Testis (tissue), 5 donors: ENCODE results near the gene SH3TC1. TPM values are rescaled to one million over a fixed set of nuclear protein-coding genes. Genes with fewer than 3 reads are reported as not detected.

Experiments used
- DNase-seq: peaks from one replicate; pipeline ENCODE4 v3.0.0-alpha.2; 2019
- H3K27ac ChIP-seq, 2 donors: fragments of 200-600 bp; sonication (generic); one replicate each; pipeline ENCODE4 v1.5.1; 2019
- H3K27me3 ChIP-seq: fragments of 200-600 bp; sonication (generic); one replicate; pipeline ENCODE4 v1.5.1; 2019
- H3K36me3 ChIP-seq: fragments of 200-600 bp; sonication (generic); one replicate; pipeline ENCODE4 v1.5.1; 2017; ENCODE audit warnings: low read depth; ENCODE audit errors: missing control alignments
- H3K4me1 ChIP-seq: fragments of 200-600 bp; sonication (generic); one replicate; pipeline ENCODE4 v1.5.1; 2019
- H3K4me3 ChIP-seq, 2 donors: fragments of 200-600 bp; sonication (generic); one replicate each; pipeline ENCODE4 v1.5.1; 2017 to 2019
- H3K9me3 ChIP-seq: fragments of 200-600 bp; sonication (generic); one replicate; pipeline ENCODE4 v1.5.1; 2017
- POLR2A ChIP-seq: fragments of 450-650 bp; IDR thresholded peaks from one replicate; pipeline ENCODE4 v1.6.1; 2017; ENCODE audit warnings: antibody characterized with exemption, mild to moderate bottlenecking, moderate library complexity
- whole genome bisulfite sequencing, 2 donors: methylation state at CpG; one replicate each; pipeline ENCODE4 v1.1.5; 2018; 5-methylcytosine and 5-hydroxymethylcytosine counted together
- intact Hi-C: fragments of 100-400 bp; cut with DNase I; formaldehyde crosslinking; loops from one replicate; pipeline ENCODE4 v1.15.1; 2023; ENCODE audit warnings: low total_unique reads
- long read RNA-seq, 2 donors: transcript quantifications; one replicate each; lab custom pipeline, GENCODE V29; 2026
- polyA plus RNA-seq: library from polyadenylated mRNA; stranded (reverse); fragments of 350-450 nt; fragmentation: Illumina TruSeq; extraction: RNeasy Lipid Tissue Mini Kit (QIAGEN cat#74804); gene quantifications from one replicate; pipeline ENCODE4 v1.2.3, GENCODE V29; 2014; ENCODE audit warnings: low read depth, low replicate concordance; ENCODE audit not compliant: insufficient read depth
- total RNA-seq, 2 donors: library from RNA; depleted of rRNA; stranded (reverse); fragments of >200 nt; gene quantifications; one replicate each; pipeline ENCODE4 v1.2.3, GENCODE V29; 2016
- TF ChIP-seq, protein P1 (sequence below), 3 experiments: fragments of 450-650 bp in 2 of 3; fragments of 200-600 bp in 1 of 3; sonication (generic) in 1 of 3; IDR thresholded peaks; one replicate each; pipeline ENCODE4 v1.5.1; 2016 to 2019; ENCODE audit warnings: antibody characterized with exemption in 3 of 3, mild to moderate bottlenecking in 2 of 3, moderate library complexity in 1 of 3

SH3TC1 gene
- 10 to 100 TPM in 1 of 2 donors, 1 to 10 TPM in 1; 4.0 to 12.6 TPM for total RNA-seq
- polyA plus RNA-seq, result 3.2 TPM
- long read RNA-seq, donor 1, full-length matches to known transcripts, result 2 of 2 reads
- long read RNA-seq, donor 1, partial matches to known transcripts, result 0 of 2 reads
- long read RNA-seq, donor 1, other reads (novel, unspliced or antisense), result 0 of 2 reads
- long read RNA-seq, donor 2, result 0 reads

- Histone ChIP-seq H3K36me3 (no peaks in the 10 kb centered on the region), H3K4me1 (peaks cover 23% of the 10 kb centered on the region), H3K4me3 (peak within 1 kb of the TSS; percentile 0 to 10), H3K27me3 (no peaks in the 10 kb centered on the region), H3K9me3 (no peaks in the 10 kb centered on the region), H3K27ac (peak within 1 kb of the TSS; percentile 73)
- DNase-seq, result peak; percentile 83
- TF ChIP-seq, protein P1, sequence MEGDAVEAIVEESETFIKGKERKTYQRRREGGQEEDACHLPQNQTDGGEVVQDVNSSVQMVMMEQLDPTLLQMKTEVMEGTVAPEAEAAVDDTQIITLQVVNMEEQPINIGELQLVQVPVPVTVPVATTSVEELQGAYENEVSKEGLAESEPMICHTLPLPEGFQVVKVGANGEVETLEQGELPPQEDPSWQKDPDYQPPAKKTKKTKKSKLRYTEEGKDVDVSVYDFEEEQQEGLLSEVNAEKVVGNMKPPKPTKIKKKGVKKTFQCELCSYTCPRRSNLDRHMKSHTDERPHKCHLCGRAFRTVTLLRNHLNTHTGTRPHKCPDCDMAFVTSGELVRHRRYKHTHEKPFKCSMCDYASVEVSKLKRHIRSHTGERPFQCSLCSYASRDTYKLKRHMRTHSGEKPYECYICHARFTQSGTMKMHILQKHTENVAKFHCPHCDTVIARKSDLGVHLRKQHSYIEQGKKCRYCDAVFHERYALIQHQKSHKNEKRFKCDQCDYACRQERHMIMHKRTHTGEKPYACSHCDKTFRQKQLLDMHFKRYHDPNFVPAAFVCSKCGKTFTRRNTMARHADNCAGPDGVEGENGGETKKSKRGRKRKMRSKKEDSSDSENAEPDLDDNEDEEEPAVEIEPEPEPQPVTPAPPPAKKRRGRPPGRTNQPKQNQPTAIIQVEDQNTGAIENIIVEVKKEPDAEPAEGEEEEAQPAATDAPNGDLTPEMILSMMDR (IDR thresholded peaks at IDR 0.05), result no peak
- TF ChIP-seq POLR2A, result no peak
- WGBS, 2 donors, result 39 to 49% methylated on average over 4 to 32 of the region's 32 CpGs
- intact Hi-C loops, result no loop called here
Observed at GRCh38 chr4:8198906-8199593, at the start of gene SH3TC1. Gene SH3TC1, plus strand, starts transcription at chr4:8199290. Its CDS starts 5,905 bp downstream, at chr4:8205195.

DNA sequence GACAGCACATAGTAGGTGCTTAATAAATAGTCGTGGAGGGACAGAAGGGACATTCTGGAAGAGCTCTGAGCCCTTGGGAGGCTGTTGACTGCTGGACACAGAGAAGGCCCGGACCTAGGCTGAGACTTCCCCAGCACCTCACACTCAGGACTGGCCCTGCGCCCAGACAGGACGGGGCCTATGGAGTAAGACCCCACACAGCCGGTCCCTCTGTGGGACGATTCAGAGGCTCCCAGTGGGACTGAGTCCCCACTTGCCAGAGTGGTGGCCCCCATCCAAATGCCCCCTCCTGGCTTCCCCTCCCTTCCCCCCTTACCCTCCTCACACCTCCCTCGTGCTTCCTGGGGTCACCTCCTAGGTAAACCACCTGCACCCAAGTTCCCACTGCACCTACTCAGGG is 49.4 kb upstream of the SH3TC1 start:
- Histone ChIP-seq H3K27ac (no peak overlapping the region), H3K9me3 (no peaks in the 10 kb centered on the region), H3K4me1 (peaks cover 18% of the 10 kb centered on the region), H3K27me3 (no peaks in the 10 kb centered on the region), H3K4me3 (no peak overlapping the region), H3K36me3 (no peaks in the 10 kb centered on the region)
- no peak for TF ChIP-seq POLR2A
- TF ChIP-seq, protein P1 (IDR thresholded peaks at IDR 0.05), result no peak
- DNase-seq, result no peak
- intact Hi-C loops, result no loop called here
- WGBS, 2 donors, result 85 to 88% methylated on average over 6 to 7 of the region's 7 CpGs

GRCh38 chr4:8150152-8151090 is 48.7 kb upstream of the SH3TC1 start:
- no peak overlapping the region for H3K27ac ChIP-seq
- DNase-seq, result no peak
- no peaks in the 10 kb centered on the region for H3K36me3 ChIP-seq
- H3K4me1 ChIP-seq, result peaks cover 10% of the 10 kb centered on the region
- TF ChIP-seq POLR2A, result no peak
- TF ChIP-seq, protein P1 (IDR thresholded peaks at IDR 0.05), result no peak
- H3K4me3 ChIP-seq, result no peak overlapping the region
- intact Hi-C loops, result no loop called here
- 88 to 90% methylated on average over 29 of the region's 29 CpGs for WGBS, 2 donors
- H3K9me3 ChIP-seq, result no peaks in the 10 kb centered on the region
- H3K27me3 ChIP-seq, result no peaks in the 10 kb centered on the region

DNA sequence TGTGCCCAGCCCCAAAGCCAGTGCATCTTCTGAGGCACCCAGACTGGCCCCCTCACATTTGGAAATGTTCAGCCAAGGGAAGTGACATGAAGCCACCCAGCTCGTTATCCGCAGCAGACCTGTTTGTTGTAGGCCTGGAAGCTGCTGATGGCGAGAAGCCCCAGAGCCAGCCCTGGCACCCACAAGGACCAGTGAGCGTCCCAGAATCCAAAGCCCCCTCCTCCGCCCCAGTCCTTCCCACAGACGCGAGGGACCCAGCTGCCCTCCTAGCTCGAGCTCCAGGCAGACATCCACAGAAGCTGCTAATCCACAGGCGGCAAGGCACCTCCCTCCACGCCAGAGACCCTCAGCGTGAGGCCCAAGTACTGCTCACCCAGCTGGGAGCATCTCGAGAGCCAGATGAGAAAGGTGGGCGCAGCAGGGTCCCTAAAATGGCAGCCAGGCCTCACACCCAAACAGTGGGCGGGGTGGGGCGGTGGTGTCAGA is 47.9 kb upstream of the SH3TC1 start:
- Histone ChIP-seq H3K27me3 (no peaks in the 10 kb centered on the region), H3K9me3 (no peaks in the 10 kb centered on the region), H3K4me3 (no peak overlapping the region), H3K27ac (no peak overlapping the region), H3K36me3 (no peaks in the 10 kb centered on the region), H3K4me1 (peaks cover 3% of the 10 kb centered on the region)
- TF ChIP-seq, protein P1 (IDR thresholded peaks at IDR 0.05), result no peak
- TF ChIP-seq POLR2A, result no peak
- no peak for DNase-seq
- intact Hi-C loops, result no loop called here
- 92 to 99% methylated on average over 14 to 15 of the region's 15 CpGs for WGBS, 2 donors
